MCF 10A (cell line): ENCODE results near the gene FOXC2. TPM values are rescaled to one million over a fixed set of nuclear protein-coding genes. Genes with fewer than 3 reads are reported as not detected.
A peak's percentile ranks its signal among the peaks of the same experiment; 100 is the strongest.

ENCODE experiments used
- BruUV-seq: library from RNA; stranded (reverse); fragments of 400-500 nt; replicated peaks from 2 replicates; lab custom pipeline; 2021; lab: Mats Ljungman, UMichigan
- CTCF ChIA-PET: fragments of 300-600 bp; sonication (Branson Sonifier 250); formaldehyde crosslinking; extraction: SDS; loops from one replicate; lab custom pipeline; 2021; ENCODE audit warnings: antibody characterized with exemption, inconsistent platforms; lab: Yijun Ruan, JAX
- POLR2A ChIA-PET: fragments of 300-600, 350-650 bp; sonication (Branson Sonifier 250); formaldehyde crosslinking; extraction: SDS; loops from one replicate; lab custom pipeline; 2020; ENCODE audit warnings: antibody characterized with exemption, inconsistent platforms; lab: Yijun Ruan, JAX
- DNase-seq: peaks from one replicate; pipeline ENCODE4 v3.0.0-alpha.2; 2018; ENCODE audit not compliant: unreplicated experiment
- H3K27ac Mint-ChIP-seq: one replicate; pipeline ENCODE4 v1.8.0; 2022; ENCODE audit warnings: mild to moderate bottlenecking, low read depth, mixed read lengths; ENCODE audit not compliant: unreplicated experiment
- H3K27me3 Mint-ChIP-seq: one replicate; pipeline ENCODE4 v1.8.0; 2022; ENCODE audit warnings: mixed read lengths; ENCODE audit not compliant: insufficient read depth, unreplicated experiment
- H3K36me3 Mint-ChIP-seq: one replicate; pipeline ENCODE4 v1.8.0; 2022; ENCODE audit warnings: mild to moderate bottlenecking, moderate library complexity, mixed read lengths; ENCODE audit not compliant: insufficient read depth, unreplicated experiment
- H3K4me1 Mint-ChIP-seq: one replicate; pipeline ENCODE4 v1.8.0; 2022; ENCODE audit warnings: mixed read lengths; ENCODE audit not compliant: insufficient read depth, unreplicated experiment
- H3K4me3 Mint-ChIP-seq: one replicate; pipeline ENCODE4 v1.8.0; 2022; ENCODE audit warnings: mild to moderate bottlenecking, moderate library complexity, mixed read lengths; ENCODE audit not compliant: unreplicated experiment
- H3K9me3 Mint-ChIP-seq: one replicate; pipeline ENCODE4 v1.8.0; 2022; ENCODE audit warnings: mixed read lengths; ENCODE audit not compliant: unreplicated experiment
- intact Hi-C: fragments of 100-400 bp; cut with micrococcal nuclease; formaldehyde crosslinking; loops from 2 replicates; pipeline ENCODE4 v1.14.1; 2022
- total RNA-seq: library from RNA; stranded (reverse); gene quantifications from 2 replicates; pipeline ENCODE4 v1.2.3, GENCODE V29; 2022
- TF ChIP-seq, protein P1 (sequence below): fragments of 200-600 bp; IDR thresholded peaks from one replicate; pipeline ENCODE4 v1.8.0; 2022; ENCODE audit warnings: antibody characterized with exemption, mild to moderate bottlenecking; ENCODE audit not compliant: unreplicated experiment

The FOXC2 gene
- total RNA-seq, 1 experiment from 2014 or later, result 22.5 TPM

DNA sequence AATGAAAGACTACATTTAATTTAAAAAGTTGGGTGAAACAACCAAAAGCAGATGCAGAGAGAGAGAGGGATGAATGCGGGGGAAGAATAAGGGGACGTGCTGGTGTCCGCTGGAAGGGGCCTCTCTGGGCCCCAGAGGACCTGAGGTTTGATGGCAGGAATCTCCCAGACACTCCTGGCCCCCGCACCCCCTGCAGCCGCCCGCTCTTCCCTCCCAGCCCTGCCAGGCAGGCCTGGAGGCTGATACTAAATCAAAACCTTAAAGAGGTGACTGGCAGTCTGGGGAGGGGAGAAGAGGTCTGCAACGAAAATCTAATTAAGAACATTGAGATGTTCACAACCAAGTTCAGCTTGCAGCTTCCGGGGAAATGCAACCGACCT is 14.2 kb downstream of the FOXC2 start:
- Mint-ChIP-seq H3K27me3 (no peaks in the 10 kb centered on the region), H3K36me3 (peaks cover 20% of the 10 kb centered on the region), H3K4me1 (peaks cover 24% of the 10 kb centered on the region), H3K4me3 (no peak overlapping the region), H3K27ac (no peak overlapping the region), H3K9me3 (no peaks in the 10 kb centered on the region)
- no TSS peak for BruUV-seq
- POLR2A ChIA-PET, result interaction anchor here (1.2 kb wide), 1 partner anchor 83 kb away, joined by 3 read pairs; no protein-coding TSS in a partner anchor
- TF ChIP-seq, protein P1, sequence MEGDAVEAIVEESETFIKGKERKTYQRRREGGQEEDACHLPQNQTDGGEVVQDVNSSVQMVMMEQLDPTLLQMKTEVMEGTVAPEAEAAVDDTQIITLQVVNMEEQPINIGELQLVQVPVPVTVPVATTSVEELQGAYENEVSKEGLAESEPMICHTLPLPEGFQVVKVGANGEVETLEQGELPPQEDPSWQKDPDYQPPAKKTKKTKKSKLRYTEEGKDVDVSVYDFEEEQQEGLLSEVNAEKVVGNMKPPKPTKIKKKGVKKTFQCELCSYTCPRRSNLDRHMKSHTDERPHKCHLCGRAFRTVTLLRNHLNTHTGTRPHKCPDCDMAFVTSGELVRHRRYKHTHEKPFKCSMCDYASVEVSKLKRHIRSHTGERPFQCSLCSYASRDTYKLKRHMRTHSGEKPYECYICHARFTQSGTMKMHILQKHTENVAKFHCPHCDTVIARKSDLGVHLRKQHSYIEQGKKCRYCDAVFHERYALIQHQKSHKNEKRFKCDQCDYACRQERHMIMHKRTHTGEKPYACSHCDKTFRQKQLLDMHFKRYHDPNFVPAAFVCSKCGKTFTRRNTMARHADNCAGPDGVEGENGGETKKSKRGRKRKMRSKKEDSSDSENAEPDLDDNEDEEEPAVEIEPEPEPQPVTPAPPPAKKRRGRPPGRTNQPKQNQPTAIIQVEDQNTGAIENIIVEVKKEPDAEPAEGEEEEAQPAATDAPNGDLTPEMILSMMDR, result no peak
- intact Hi-C loops, result no loop called here
- CTCF ChIA-PET, result interaction anchor here (1.0 kb wide), 1 partner anchor 482 kb away, joined by 4 read pairs; no protein-coding TSS in a partner anchor
- no peak for DNase-seq

DNA sequence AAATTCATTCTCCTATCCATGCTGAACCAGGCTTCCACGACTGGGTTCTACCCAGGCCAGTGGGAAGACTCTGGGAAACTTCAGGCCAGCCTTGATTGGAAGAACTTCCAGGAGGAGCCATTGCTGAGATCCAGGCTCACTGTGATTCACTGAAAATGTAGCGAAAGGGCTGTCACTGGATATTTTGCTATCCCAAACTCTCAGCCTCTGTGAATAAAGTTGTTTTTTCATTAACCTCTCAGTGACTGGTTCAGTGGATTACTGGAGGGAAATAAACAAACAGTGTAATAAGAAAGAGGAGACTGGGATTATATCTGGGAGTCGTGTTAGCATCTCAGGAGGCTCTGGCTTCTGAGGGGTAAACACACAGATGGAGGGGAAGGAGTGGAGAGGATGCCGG is 14.8 kb downstream of the FOXC2 start:
- Mint-ChIP-seq H3K4me1 (peaks cover 18% of the 10 kb centered on the region), H3K9me3 (no peaks in the 10 kb centered on the region), H3K27me3 (no peaks in the 10 kb centered on the region), H3K36me3 (peaks cover 14% of the 10 kb centered on the region), H3K27ac (peak overlapping the region; percentile 35), H3K4me3 (no peak overlapping the region)
- DNase-seq, result no peak
- BruUV-seq, result no TSS peak
- ChIA-PET CTCF (interaction anchor here (1.1 kb wide), 1 partner anchor 481 kb away, joined by 3 read pairs; no protein-coding TSS in a partner anchor), POLR2A (no interaction called here)
- intact Hi-C loops, result no loop called here
- TF ChIP-seq, protein P1, result no peak

DNA sequence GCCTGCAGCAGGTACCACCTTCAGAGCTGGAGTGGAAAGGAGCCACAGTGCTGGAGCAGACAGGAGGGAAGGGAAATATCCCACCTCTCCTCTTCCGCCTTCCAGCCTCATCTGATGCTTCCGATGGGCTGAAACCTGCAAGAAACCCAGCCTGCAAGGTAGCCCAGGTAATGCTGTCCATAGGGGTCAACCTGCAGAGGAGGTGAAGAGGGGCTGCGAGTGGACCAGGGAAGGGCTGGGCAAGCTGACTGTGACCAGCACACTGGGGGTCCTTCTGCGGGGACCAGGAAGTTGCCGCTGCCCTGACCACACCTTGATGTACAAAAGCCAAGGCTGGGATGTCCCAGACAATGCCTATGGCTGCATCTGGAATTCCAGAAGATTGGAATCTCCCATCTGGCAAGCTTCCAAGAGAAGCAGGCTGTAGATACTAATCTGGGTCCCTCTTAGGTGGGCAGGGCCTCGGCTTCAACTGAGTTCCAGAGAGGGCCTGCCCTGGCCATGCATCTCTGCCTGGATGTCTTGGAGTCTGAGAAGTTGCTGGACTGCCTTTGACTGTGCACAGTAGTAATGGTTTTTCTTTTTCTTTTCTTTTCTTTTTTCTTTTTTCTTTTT is 17.5 kb downstream of the FOXC2 start:
- ChIA-PET CTCF (no interaction called here), POLR2A (interaction anchor here (0.9 kb wide), 1 partner anchor 96 kb away, joined by 3 read pairs; no protein-coding TSS in a partner anchor)
- Mint-ChIP-seq H3K27ac (no peak overlapping the region), H3K4me1 (peaks cover 10% of the 10 kb centered on the region), H3K36me3 (peaks cover 7% of the 10 kb centered on the region), H3K27me3 (no peaks in the 10 kb centered on the region), H3K4me3 (no peak overlapping the region), H3K9me3 (no peaks in the 10 kb centered on the region)
- DNase-seq, result no peak
- TF ChIP-seq, protein P1, result no peak
- BruUV-seq, result no TSS peak
- intact Hi-C loops, result no loop called here

DNA sequence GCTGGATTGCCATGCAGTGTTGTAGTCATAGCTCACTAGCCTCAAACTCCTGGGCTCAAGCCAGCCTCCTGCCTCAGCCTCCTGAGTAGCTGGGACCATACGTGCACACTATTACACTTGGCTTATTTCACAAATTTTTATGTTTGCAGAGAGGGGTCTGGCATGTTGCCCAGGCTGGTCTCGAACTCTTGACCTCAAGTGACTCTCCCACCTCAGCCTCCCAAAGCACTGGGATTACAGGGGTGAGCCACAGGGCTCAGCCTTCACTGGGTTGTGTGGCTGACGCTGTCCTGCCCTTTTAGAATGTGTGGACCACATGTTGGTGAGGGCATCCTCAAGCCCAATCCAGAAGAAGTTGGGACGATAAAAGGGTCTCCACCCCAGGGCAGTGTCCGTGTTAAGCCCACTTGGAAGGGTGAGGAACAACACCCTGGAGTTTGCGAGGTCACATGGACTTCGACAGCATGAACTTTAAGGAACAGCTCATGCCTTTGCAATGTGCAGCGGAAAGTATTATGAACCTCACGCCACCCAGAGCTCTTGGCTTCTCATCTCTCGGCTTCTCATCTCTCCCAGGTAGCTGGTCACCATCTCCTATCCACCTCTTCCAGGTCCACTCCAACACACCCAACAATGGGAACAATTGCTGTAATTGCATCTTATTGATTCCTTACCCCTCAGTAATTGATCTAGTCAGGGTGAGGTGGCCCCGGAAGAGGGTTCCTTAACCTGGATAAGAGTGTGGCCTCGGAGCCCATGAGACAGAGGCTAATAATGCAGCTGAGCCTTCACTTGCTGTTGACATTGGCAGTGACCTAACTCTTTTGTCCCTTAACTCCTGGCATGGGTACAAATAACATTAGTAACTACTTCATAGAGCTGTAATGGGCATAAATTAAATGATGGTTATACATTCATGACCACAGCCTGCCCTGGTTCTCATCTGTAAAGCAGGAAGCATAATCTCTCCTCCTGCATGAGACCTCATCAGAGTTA is 18.4 kb downstream of the FOXC2 start:
- no peak for DNase-seq
- BruUV-seq, result no TSS peak
- no peak overlapping the region for H3K4me3 Mint-ChIP-seq

More for the DNA sequence above, 18.4 kb downstream of the FOXC2 start:
- Mint-ChIP-seq H3K36me3 (peaks cover 7% of the 10 kb centered on the region), H3K9me3 (no peaks in the 10 kb centered on the region), H3K27me3 (no peaks in the 10 kb centered on the region), H3K27ac (peak overlapping the region; percentile 75), H3K4me1 (peaks cover 10% of the 10 kb centered on the region)
- intact Hi-C loops, result no loop called here
- ChIA-PET POLR2A (interaction anchor here (0.9 kb wide), 1 partner anchor 95 kb away, joined by 3 read pairs; no protein-coding TSS in a partner anchor), CTCF (interaction anchor here (0.6 kb wide), 1 partner anchor 654 kb away, joined by 3 read pairs; no protein-coding TSS in a partner anchor)
- TF ChIP-seq, protein P1, result no peak
